IMR-90 (cell line): ENCODE data around the gene PNRC2.

Experiments
- CTCF ChIP-seq: conservative IDR thresholded peaks from 2 replicates; pipeline ENCODE4 v1.5.1; 2012; ENCODE audit warnings: mild to moderate bottlenecking, low read depth, low read length, improper control_type of control experiment
- FOS ChIP-seq: fragments of 150-350 bp; IDR thresholded peaks from 2 replicates; pipeline ENCODE4 v1.6.1; 2016; ENCODE audit warnings: low read depth, low read length
- MXI1 ChIP-seq: IDR thresholded peaks from 2 replicates; pipeline ENCODE4 v1.6.1; 2012; ENCODE audit warnings: low read depth, mild to moderate bottlenecking, low read length, moderate library complexity, borderline replicate concordance
- POLR2A ChIP-seq: IDR thresholded peaks from 2 replicates; pipeline ENCODE4 v1.6.1; 2012; ENCODE audit warnings: mild to moderate bottlenecking, low read depth, low read length
- RAD21 ChIP-seq: IDR thresholded peaks from 2 replicates; pipeline ENCODE4 v1.6.1; 2012; ENCODE audit warnings: low read length, improper control_type of control experiment

DNA sequence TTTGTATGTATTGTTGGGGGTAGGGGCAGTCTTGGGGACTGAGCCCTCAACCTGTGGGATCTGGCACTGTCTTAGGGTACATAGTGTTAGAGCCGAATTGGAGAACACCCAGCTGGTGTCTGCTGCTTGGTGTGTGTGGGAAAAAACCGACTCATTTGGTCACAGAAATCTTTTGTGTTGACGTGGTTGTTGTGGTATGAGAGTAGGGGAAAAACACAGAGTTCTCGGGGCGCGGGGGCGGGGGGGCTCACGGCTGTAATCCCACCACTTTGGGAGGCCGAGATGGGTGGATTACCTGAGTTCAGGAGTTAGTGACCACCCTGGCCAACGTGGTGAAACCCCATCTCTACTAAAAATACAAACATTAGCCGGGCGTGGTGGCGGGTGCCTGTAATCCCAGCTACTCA, 35.8 kb downstream of the PNRC2 start:
- TF ChIP-seq MXI1 (no peak), CTCF (no peak), FOS (no peak), RAD21 (no peak), POLR2A (no peak)
